Astrocyte (in vitro differentiated cells and primary cell): Measurements from ENCODE around the gene ARID4A. TPM values are rescaled to one million over a fixed set of nuclear protein-coding genes. Genes with fewer than 3 reads are reported as not detected.
"Not testable (repeated sequence)": the region's sequence is repeated elsewhere in the genome, so short reads cannot be mapped to it uniquely, and the experiment has no call there.

Source experiments
- DNase-seq: peaks from one replicate; pipeline ENCODE4 v3.0.0-alpha.2; 2010; ENCODE audit warnings: low read depth
- FAIRE-seq: peaks from 2 replicates; lab custom pipeline; 2011; peaks lifted over from hg19 to GRCh38; lab: Jason Lieb, UNC
- H2AFZ ChIP-seq: 2 replicates; pipeline ENCODE4 v1.6.0; 2012; ENCODE audit warnings: low read depth, low read length, inconsistent platforms
- H3K27ac ChIP-seq: 2 replicates; pipeline ENCODE4 v1.5.1; 2011; ENCODE audit warnings: low read depth, low read length, inconsistent platforms
- H3K27me3 ChIP-seq: 2 replicates; pipeline ENCODE4 v1.6.0; 2011; ENCODE audit warnings: low read length, inconsistent platforms; ENCODE audit not compliant: insufficient read depth
- H3K36me3 ChIP-seq: 2 replicates; pipeline ENCODE4 v1.5.1; 2011; ENCODE audit warnings: low read length, inconsistent platforms; ENCODE audit not compliant: insufficient read depth
- H3K4me1 ChIP-seq: 2 replicates; pipeline ENCODE4 v1.5.1; 2011; ENCODE audit warnings: low read length, inconsistent platforms; ENCODE audit not compliant: insufficient read depth
- H3K4me2 ChIP-seq: 2 replicates; pipeline ENCODE4 v1.6.0; 2012; ENCODE audit warnings: low read length, inconsistent platforms
- H3K4me3 ChIP-seq: 2 replicates; pipeline ENCODE4 v1.5.1; 2011; ENCODE audit warnings: low read depth, mild to moderate bottlenecking, low read length, inconsistent platforms; ENCODE audit not compliant: insufficient read depth
- H3K79me2 ChIP-seq: 2 replicates; pipeline ENCODE4 v1.6.0; 2012; ENCODE audit warnings: mild to moderate bottlenecking, low read length, inconsistent platforms; ENCODE audit not compliant: insufficient read depth
- H3K9ac ChIP-seq: 2 replicates; pipeline ENCODE4 v1.6.0; 2012; ENCODE audit warnings: mild to moderate bottlenecking, low read length, inconsistent platforms
- H3K9me3 ChIP-seq: 2 replicates; pipeline ENCODE4 v1.5.1; 2012; ENCODE audit warnings: low read depth, mild to moderate bottlenecking, low read length, inconsistent platforms; ENCODE audit not compliant: insufficient read depth
- H4K20me1 ChIP-seq: 2 replicates; pipeline ENCODE4 v1.6.0; 2012; ENCODE audit warnings: low read length, inconsistent platforms; ENCODE audit not compliant: insufficient read depth
- H3K27ac Mint-ChIP-seq: one replicate; pipeline ENCODE4 v1.8.0; 2021; ENCODE audit warnings: mild to moderate bottlenecking, mixed read lengths; ENCODE audit not compliant: unreplicated experiment
- H3K27me3 Mint-ChIP-seq: one replicate; pipeline ENCODE4 v1.8.0; 2021; ENCODE audit warnings: low read depth, mixed read lengths; ENCODE audit not compliant: unreplicated experiment
- H3K36me3 Mint-ChIP-seq: one replicate; pipeline ENCODE4 v1.8.0; 2021; ENCODE audit warnings: low read depth, mixed read lengths; ENCODE audit not compliant: unreplicated experiment
- H3K4me1 Mint-ChIP-seq: one replicate; pipeline ENCODE4 v1.8.0; 2021; ENCODE audit warnings: low read depth, mixed read lengths; ENCODE audit not compliant: unreplicated experiment
- H3K4me3 Mint-ChIP-seq: one replicate; pipeline ENCODE4 v1.8.0; 2021; ENCODE audit warnings: mild to moderate bottlenecking, moderate library complexity, mixed read lengths; ENCODE audit not compliant: unreplicated experiment
- H3K9me3 Mint-ChIP-seq: one replicate; pipeline ENCODE4 v1.8.0; 2021; ENCODE audit warnings: mild to moderate bottlenecking, mixed read lengths; ENCODE audit not compliant: unreplicated experiment
- CTCF ChIP-seq: IDR thresholded peaks from 2 replicates; pipeline ENCODE4 v1.5.1; 2011; ENCODE audit warnings: low read depth, mild to moderate bottlenecking, inconsistent platforms, low read length, moderate library complexity; ENCODE audit not compliant: insufficient read depth
- EZH2 ChIP-seq: IDR thresholded peaks from 2 replicates; pipeline ENCODE4 v1.6.1; 2012; ENCODE audit warnings: mild to moderate bottlenecking, low read length, inconsistent platforms; ENCODE audit not compliant: insufficient read depth
- total RNA-seq: library from RNA; stranded (reverse); gene quantifications from 2 replicates; pipeline ENCODE4 v1.2.1, GENCODE V29; 2021

ARID4A gene
- total RNA-seq, 1 donor from 2014 or later, result 26.6 TPM

GRCh38 chr14:58332561-58332960, 34.2 kb downstream of the ARID4A start:
- H3K4me1 ChIP-seq, result peaks cover 8% of the 10 kb centered on the region

GRCh38 chr14:58339666-58340065, 41.3 kb downstream of the ARID4A start:
- not testable (repeated sequence) for H2AFZ ChIP-seq, H3K9ac ChIP-seq, H3K4me1 Mint-ChIP-seq, H3K27me3 Mint-ChIP-seq, H3K4me3 ChIP-seq, H3K4me3 Mint-ChIP-seq, H3K36me3 ChIP-seq, H3K36me3 Mint-ChIP-seq, H3K79me2 ChIP-seq, H4K20me1 ChIP-seq, H3K9me3 Mint-ChIP-seq, DNase-seq, H3K27me3 ChIP-seq, FAIRE-seq, H3K4me2 ChIP-seq, H3K4me1 ChIP-seq, H3K27ac ChIP-seq, H3K27ac Mint-ChIP-seq, H3K9me3 ChIP-seq

More at GRCh38 chr14:58332561-58332960, 34.2 kb downstream of the ARID4A start:
- Histone ChIP-seq H3K9ac (no peak overlapping the region), H2AFZ (no peak overlapping the region), H3K36me3 (peaks cover 2% of the 10 kb centered on the region), H3K27ac (no peak overlapping the region), H3K9me3 (no peaks in the 10 kb centered on the region), H3K27me3 (no peaks in the 10 kb centered on the region), H3K4me2 (no peak overlapping the region), H3K4me3 (no peak overlapping the region), H3K79me2 (peaks cover 5% of the 10 kb centered on the region), H4K20me1 (no peaks in the 10 kb centered on the region)
- Mint-ChIP-seq H3K36me3 (no peaks in the 10 kb centered on the region), H3K27ac (no peak overlapping the region), H3K9me3 (no peaks in the 10 kb centered on the region), H3K27me3 (no peaks in the 10 kb centered on the region), H3K4me1 (peaks cover 9% of the 10 kb centered on the region), H3K4me3 (no peak overlapping the region)
- TF ChIP-seq EZH2, result no peak
- TF ChIP-seq CTCF, result no peak
- DNase-seq (no peak), FAIRE-seq (no peak)

GRCh38 chr14:58341152-58341748, 42.9 kb downstream of the ARID4A start:
- H3K27ac Mint-ChIP-seq, result no peak overlapping the region
- DNase-seq (no peak), FAIRE-seq (no peak)
- Histone ChIP-seq H2AFZ (no peak overlapping the region), H4K20me1 (no peaks in the 10 kb centered on the region), H3K27ac (no peak overlapping the region), H3K79me2 (no peaks in the 10 kb centered on the region), H3K4me1 (no peaks in the 10 kb centered on the region), H3K9me3 (no peaks in the 10 kb centered on the region), H3K4me2 (no peak overlapping the region), H3K4me3 (no peak overlapping the region), H3K36me3 (no peaks in the 10 kb centered on the region), H3K9ac (no peak overlapping the region), H3K27me3 (no peaks in the 10 kb centered on the region)
- TF ChIP-seq CTCF (no peak), EZH2 (no peak)
- no peaks in the 10 kb centered on the region for H3K27me3 Mint-ChIP-seq
- no peaks in the 10 kb centered on the region for H3K4me1 Mint-ChIP-seq
- H3K9me3 Mint-ChIP-seq, result no peaks in the 10 kb centered on the region
- H3K36me3 Mint-ChIP-seq, result peaks cover 4% of the 10 kb centered on the region
- no peak overlapping the region for H3K4me3 Mint-ChIP-seq

- DNase-seq, H3K4me1 ChIP-seq, H3K27ac ChIP-seq, H3K27me3 ChIP-seq, H3K9me3 ChIP-seq, H2AFZ ChIP-seq, H3K4me1 Mint-ChIP-seq, H3K9ac ChIP-seq, H3K36me3 Mint-ChIP-seq, H3K79me2 ChIP-seq, FAIRE-seq, H4K20me1 ChIP-seq, H3K4me2 ChIP-seq, H3K27ac Mint-ChIP-seq, H3K27me3 Mint-ChIP-seq, H3K4me3 ChIP-seq, H3K4me3 Mint-ChIP-seq, H3K9me3 Mint-ChIP-seq: not testable (repeated sequence)
- H3K36me3 ChIP-seq, result peaks cover 12% of the 10 kb centered on the region
Observed at GRCh38 chr14:58343535-58343934, 45.2 kb downstream of the ARID4A start.
